GM19239 (cell line): Measurements from ENCODE around the gene RTTN.
A peak's percentile ranks its signal among the peaks of the same experiment; 100 is the strongest.
"Not testable (repeated sequence)": the region's sequence is repeated elsewhere in the genome, so short reads cannot be mapped to it uniquely, and the experiment has no call there.

Experiments used
- DNase-seq: peaks from one replicate; pipeline ENCODE4 v3.0.0; 2011; ENCODE audit warnings: low spot score; ENCODE audit not compliant: insufficient read length
- FAIRE-seq: peaks from 2 replicates; lab custom pipeline; 2011; peaks lifted over from hg19 to GRCh38; lab: Jason Lieb, UNC

Gene RTTN, protein sequence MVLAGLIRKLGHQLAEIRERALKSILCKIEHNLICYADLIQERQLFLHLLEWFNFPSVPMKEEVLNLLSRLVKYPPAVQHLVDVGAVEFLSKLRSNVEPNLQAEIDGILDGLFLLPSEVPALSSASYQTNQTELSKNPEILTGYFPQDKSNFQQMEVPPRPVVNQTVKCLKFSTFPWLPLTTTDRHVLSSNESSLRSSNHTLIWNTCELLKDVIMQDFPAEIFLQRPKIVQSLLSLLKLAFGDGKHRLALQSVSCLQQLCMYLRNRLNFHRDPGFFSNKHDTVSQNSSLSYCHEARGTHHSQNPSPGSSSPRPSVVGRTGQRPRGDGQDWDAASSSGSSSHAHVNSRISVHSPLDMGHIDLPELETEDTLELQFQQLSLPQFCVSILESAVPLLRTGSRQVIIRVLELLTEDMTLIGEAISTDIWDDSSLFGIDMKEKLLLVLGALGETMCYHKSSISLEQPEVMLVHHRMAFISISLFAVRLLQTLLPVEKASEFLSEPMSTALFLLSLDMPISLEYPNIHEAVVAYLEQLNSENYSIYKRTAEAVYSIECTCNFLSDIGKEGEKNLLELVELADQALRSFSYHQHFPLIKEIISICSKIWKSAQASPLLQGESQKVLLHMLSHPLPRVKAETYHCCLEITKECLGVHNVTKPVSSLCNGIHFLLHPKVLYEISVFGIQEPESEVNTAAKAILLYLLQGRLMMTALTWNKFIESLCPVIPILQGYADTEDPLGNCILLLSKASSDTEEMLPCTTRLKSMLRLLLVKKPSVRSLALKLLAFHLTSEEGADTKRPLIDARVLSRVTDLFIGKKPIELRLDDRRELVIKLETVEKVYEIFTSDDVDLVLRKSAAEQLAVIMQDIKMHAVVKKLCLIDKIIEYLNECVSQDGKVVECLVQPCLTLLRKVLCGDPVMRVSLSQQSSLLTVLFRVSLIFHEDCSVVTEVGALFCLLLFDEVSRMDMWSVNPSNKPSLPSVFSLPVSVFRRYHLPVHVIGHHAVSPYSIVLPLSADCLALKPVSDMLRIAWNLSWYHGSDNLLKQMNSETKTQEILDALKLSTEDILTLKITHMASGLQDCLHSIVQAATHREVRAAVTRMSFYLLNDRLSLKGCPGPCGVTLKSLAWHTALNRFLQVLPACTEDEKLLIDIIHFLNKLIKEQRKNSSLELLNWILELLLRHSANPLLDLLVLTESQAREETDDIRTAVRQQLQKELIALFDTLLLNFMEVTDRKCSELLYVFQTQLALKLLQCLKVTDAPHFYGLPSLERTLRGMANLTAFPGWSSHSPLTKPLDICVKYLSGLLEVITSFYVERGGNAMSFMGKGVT (N-terminal part only)

DNA sequence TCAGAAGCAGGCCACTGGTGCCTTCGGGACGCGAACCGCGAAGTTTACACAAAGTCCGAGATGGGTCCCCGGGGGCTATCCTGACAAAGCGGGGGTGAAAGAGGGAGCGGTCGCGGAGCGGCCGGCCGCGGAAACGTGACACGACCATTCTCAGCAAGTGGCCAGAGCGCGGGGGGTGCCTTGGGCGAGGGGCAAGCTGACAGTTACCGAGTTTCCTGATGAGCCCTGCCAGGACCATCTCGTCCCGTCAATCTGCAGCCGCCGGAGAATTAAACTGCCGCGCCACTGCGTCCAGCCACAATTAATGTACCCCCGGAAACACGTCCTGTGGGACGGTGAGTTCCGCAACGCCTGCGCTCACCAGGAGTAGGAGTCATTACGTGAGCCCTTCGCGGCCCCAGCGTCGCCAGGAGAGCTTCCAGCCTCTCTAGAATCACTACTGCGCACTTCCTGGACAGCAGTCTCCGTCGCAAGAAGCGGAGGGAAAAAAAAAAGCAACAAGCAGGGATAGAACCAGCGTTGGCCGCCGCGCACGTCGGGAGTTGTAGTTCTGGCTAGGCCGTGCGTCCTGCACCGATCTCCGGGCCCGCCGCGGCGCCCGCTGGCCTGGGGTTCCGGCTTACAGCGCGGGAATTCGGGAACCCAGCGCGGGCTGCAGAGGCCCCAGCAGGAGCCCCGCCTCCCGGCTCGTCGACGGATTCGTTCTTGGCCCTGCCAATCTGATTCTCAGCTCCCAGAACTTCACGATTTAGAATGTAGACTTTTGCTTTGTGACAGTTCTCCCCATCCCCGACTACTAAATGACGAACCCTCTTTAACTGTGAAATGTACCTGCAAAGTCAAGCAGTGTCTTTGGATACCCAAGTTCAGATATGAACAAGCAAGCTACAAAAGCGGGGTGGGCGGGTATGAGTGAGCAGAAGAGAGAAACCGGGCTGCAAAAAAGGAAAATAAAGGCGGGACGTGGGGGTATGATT, at the start of gene RTTN:
Gene RTTN (minus strand): TSS at position 267 of the 977 bp plus-strand sequence. CDS start 29 bp downstream, at position 238.
- peak; percentile 93 for FAIRE-seq
- peak; percentile 58 for DNase-seq

DNA sequence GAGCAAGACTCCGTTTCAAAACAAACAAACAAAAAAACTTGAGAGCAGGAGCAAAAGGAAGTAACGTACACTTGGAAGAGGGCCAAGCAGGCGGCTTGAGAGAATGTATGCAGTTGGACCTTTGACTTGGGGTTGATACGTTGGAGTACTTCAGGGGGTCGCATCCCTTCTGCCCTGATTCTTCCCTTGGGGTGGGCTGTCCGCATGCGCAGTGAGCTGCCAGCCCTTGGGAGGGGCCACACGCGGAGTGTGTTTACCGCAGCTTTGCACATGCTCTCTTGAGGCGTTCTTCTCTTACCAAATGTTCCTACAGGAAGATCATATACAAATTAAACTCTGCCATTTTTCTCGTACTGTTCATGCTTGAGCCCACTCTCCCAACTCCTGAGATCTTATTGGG, 45.3 kb upstream of the RTTN start:
- FAIRE-seq: no peak

DNA sequence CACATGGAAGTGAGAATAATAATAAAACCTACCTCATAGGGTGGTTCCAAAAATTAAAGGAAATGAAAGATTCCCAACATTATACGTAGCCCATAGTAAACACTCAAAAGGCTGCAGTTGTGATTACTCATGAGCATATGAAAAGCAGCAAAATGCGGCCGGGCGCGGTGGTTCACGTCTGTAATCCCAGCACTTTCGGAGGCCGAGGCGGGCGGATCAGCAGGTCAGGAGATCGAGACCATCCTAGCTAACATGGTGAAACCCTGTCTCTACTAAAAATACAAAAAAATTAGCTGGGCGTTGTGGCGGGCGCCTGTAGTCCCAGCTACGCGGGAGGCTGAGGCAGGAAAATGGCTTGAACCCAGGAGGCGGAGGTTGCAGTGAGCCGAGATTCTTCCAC, 44.4 kb upstream of the RTTN start:
- FAIRE-seq, DNase-seq: not testable (repeated sequence)

More for the DNA sequence above, 45.3 kb upstream of the RTTN start:
- no peak for DNase-seq

DNA sequence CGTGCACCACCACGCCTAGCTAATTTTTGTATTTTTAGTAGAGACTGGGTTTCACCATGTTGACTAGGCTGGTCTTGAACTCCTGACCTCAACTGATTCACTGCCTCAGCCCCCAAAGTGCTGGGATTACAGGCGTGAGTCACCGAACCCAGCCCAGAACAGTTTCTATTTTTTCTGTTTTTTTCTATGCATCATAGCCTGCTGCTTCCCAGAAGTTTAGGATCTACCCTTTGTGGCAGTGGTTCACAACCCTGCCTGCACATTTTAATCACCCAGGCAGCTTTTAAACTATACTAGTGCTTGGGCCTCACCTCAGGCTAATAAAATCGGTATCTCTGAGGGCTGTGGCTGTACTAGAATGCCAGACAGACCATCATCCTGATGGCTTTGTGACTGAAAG, 43.6 kb upstream of the RTTN start:
- no peak for FAIRE-seq
- no peak for DNase-seq

DNA sequence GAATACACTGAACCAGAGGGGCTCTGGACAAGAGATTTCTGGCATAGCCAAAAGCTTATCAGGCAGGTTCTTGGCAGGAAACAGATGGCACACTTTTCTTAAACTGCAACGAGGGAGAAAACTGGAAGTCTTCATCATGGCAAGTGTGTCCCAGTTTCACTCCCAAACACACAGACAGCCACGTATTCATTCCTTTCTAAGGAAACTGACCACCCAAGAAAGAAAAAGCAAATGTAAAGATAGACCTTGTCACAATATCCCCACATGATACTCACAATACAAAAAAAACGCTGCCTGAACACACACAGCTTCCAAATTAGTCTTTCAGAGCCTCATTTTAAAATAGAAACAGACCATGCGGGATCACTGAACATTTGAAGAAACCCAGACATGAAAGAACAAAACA, 40.6 kb upstream of the RTTN start:
- no peak for DNase-seq
- no peak for FAIRE-seq

DNA sequence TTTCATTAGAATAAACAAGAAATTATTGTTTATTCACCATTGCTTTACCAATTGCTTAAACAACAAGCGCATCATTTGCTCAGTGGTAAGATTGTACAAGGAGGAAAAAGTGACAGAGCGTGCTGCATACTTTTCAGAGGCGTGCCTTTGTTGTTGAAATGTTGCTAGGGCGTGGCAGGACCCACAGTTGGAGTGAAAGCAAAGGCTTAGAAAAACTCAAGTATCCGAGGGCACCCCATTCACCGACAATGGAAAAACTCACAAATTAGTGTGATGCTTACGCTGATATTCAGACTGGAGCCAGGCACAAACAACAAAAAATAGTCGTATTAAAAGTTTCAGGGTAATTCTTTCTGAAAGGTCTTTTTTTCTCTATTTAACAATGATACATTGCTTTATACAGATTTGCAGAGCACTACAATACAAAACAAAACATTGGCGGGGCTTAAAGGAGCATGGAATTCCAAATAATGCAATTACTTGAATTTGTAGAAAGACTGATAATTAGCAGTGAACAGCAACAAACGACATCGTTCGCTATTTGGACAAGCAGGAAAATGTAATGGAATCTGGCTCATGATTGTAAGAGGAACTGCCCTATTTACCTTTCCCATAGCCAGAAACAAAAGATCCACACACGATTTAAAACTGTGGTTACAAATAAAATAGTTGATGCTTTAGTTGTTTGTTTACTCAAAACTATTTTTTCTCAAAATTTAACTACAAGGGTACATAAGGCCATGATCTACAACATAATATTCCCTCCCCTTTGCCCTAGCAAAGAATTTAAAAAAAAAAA, 37.8 kb upstream of the RTTN start:
- FAIRE-seq (no peak), DNase-seq (no peak)

DNA sequence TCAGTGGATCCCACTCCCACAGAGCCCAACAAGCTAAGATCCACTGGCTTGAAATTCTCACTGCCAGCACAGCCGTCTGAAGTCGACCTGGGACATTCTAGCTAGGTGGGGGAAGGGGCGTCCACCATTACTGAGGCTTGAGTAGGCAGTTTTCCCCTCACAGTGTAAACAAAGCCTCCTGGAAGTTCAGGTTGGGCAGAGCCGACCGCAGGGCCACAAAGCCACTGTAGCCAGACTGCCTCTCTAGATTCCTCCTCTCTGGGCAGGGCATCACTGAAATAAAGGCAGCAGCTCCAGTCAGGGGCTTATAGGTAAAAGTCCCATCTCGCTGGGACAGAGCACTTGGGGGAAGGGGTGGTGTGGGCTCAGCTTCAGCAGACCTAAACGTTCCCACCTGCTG, 31.4 kb upstream of the RTTN start:
- not testable (repeated sequence) for DNase-seq, FAIRE-seq

DNA sequence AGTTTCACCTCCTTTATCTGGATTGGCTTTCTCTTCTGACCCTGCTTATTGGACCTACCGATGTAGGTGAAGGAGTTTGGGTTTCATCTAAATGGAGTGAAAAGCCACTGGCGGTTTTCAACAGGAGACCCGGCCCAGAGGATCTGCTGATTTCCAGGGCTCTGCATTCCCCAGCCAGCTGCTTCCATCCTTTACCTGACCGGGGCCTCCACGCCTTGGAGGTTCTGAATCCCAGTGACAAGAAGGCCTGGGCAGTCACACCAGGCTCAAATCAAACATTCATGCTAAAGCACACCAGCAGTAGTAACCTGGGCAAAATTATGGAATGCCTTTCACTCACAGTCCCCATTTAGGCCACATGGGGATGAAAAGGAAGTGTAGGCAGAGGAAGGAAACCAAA, 30.0 kb upstream of the RTTN start:
- no peak for FAIRE-seq
- DNase-seq: no peak

DNA sequence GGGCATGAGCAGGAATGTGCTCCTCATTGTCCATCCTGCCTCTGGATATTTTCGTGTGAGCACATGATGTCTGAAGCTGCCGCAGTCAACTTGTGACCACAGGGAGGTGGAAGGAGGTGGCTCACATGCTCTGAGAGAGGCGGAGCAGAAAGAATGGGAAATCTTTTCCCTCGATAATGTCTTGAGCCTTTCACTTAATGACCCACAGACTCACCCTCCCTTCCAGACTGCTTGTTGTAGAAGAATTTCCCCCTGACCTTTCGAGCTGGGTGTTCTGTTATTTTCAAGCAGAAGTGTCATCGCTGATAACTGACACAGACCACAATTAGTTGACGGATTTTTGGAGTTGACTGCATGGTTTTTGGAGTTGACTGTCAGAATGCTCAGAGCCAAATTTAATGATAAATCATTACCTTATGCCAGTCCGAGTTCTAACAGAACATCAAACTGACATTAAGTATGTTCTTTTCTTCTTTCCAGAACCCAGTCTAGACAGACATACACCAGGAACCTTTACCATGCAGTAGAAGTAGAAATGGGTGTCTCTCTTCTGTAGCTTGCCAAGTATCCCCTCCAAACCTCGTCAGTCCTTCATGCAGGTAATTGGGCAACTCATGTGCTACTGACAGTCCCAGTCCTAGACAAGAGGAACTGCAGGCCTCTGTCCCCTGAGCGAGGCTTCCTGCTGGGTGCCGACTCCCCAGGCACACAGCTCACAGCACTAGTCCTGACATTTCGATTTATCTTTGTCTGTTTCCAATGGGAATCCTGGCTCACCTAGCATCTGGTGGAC, 29.4 kb upstream of the RTTN start:
- DNase-seq: no peak

DNA sequence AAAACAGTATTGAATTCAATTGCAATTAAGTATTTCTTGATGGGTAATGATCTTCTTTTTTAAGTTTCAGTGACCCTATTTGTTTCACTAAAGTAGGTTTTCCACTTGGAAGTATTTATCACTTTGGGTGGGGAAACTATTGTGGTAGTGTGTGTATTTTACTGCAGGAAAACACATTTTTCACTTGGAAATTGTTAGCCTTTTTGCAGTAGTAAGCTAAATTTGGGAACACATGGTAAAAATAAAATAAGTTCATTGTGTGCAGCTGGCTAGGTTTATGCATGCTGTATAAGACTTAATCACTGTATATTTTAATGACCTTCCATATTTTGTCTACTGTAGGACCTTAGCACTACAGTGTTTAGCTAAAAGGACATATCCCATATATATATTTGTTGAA, 28.5 kb upstream of the RTTN start:
- DNase-seq (no peak), FAIRE-seq (no peak)

More for the DNA sequence above, 29.4 kb upstream of the RTTN start:
- no peak for FAIRE-seq

DNA sequence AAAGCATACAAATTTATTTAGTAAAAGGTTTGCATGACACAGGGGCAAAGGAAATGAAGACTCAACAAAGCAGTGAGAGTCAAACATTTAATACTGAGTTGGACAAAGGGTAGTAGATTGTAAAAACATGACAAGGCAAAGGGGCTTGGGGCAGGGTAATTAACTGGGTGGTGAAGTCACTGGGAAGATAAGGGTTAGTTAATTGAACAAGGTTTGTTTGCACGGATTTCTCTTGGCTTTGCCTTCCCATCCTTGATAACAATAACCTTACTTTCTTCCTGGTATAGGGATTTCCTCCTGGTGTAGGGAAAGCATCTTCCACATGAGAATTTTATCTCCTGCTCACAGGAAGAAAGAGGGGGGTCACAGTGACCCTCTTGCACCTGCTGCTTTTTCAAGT, 26.8 kb upstream of the RTTN start:
- FAIRE-seq (no peak), DNase-seq (no peak)

DNA sequence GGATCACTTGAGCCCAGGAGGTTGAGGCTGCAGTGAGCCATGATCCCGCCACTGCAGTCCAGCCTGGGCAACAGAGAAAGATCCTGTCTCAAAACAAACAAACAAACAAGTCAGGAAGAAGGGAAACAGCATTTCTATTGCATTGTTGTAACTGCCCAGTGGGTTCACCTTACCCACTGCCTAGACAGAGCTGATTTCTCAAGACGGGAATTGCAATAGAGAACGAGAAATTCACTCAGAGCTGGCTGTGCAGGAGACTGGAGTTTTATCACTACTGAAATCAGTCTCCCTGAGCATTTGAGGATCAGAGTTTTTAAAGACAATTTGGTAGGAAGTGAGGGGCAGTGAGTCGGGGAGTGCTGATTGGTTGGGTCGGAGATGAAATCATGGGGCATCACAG, 24.2 kb upstream of the RTTN start:
- FAIRE-seq (no peak), DNase-seq (no peak)

DNA sequence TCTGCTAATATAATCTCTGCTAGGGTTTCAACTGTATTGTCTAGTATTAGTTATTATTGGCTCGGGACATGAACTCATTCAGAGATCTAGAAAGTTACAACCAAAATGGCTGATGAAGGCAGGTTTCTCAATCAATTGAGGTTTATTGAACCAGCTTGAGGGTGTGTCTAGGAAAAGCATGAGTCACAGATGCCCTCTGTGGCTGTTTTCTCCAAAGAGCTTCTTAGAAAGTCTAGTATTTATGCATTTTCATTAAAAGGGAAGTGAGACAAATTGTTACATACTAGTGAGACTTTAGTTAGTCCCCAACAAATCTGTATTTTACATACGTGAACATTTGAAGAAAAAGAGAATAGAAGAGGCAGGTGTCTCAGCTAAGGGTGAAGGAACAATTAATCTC, 23.0 kb upstream of the RTTN start:
- FAIRE-seq (no peak), DNase-seq (no peak)

DNA sequence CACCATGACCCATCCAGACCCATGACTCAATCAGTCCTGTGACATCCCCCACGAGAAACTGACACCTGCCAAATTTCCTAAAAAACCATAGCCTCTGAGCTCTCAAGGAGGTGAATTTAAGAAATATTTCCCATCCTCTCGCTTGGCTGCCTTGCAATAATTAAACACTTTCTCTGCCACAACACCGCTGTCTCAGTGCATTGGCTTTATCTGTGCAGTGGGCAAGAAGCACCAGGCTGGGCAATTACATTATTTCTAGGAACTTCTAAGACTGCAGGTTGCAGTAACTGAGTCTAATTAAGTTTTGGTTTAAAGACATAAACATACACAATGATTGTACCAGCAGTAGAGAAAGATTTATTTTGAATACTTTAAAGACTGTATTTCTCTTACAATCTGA, 22.0 kb upstream of the RTTN start:
- FAIRE-seq (no peak), DNase-seq (no peak)

DNA sequence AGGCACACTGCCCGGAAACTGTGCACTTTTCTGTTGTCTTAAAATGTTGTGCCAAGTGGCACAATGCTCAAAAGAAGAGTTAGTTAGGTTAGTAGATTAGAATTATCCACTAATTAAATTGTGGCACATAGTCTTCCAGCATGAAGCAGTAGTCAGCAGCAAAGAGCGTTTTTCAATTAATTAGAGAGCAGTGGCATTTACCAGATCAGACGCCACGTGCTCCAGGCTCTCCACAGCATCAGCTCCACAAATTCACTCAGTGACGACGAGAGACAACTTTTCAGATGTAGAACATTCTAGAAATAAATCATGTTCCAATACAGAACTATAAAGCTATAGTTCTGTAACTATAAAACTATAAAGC, 16.4 kb upstream of the RTTN start:
- FAIRE-seq (no peak), DNase-seq (no peak)

DNA sequence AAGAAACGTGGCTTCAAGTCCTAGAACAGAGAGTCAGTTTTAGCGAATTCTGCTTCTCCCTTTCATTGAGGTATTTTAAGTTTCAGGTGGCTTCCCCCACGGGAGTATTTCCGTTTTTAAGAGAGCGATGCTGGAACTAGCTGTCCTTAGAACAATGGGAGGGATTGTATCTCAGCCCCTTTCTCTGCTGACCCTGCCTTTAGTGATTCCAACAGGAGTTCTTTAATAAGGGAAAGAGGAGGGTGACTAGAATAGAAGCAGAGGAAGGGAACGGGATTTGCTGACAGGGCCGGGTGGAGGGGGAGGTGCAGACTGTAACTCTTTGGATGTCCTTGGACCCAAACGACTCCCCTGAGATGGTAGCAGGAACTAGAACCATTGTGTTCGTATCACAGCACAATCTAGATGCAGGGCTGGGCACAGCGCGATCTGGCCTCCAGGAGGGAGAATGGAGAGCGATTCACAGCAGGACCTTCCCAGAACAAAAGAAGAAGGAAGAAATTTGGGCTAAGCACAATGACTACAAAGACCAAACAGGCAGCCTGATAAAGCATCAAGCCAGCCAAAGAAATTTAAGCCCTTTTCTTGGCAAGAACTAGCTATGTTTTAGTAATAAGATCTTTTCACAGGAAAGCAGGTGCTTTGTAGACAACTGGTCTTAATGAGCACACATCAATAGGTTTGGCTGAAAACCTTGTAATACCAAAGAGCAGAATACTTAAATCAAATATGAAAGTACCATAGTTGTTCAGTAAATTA, 15.8 kb upstream of the RTTN start:
- DNase-seq: no peak
- no peak for FAIRE-seq

DNA sequence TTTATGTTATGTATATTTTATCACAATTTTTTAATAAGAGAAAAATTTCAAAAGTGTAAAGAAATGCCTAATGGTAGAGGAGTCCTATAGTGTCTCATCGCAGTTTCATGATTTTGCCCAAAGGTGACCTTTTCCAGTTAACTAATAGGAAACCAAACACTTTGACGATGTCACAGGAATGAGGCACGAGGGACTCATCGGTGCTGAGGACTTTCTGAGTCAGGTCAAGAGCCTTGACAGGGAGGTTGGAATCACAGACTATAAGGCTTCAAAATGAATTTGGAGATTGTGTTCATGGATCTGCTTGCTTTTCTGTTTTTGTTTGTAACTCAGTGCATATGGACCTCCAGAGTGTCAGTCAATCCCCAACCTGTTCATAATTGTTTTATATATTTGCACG, 15.1 kb upstream of the RTTN start:
- FAIRE-seq: no peak

More for the DNA sequence above, 15.1 kb upstream of the RTTN start:
- DNase-seq: no peak
